GM19452 (cell line): ENCODE data around the gene PPP4R4.

Source experiments
- ATAC-seq: cut with Tn5 transposase; IDR thresholded peaks from one replicate; pipeline ENCODE4 v1.9.1; 2021; ENCODE audit not compliant: unreplicated experiment

Gene PPP4R4, protein sequence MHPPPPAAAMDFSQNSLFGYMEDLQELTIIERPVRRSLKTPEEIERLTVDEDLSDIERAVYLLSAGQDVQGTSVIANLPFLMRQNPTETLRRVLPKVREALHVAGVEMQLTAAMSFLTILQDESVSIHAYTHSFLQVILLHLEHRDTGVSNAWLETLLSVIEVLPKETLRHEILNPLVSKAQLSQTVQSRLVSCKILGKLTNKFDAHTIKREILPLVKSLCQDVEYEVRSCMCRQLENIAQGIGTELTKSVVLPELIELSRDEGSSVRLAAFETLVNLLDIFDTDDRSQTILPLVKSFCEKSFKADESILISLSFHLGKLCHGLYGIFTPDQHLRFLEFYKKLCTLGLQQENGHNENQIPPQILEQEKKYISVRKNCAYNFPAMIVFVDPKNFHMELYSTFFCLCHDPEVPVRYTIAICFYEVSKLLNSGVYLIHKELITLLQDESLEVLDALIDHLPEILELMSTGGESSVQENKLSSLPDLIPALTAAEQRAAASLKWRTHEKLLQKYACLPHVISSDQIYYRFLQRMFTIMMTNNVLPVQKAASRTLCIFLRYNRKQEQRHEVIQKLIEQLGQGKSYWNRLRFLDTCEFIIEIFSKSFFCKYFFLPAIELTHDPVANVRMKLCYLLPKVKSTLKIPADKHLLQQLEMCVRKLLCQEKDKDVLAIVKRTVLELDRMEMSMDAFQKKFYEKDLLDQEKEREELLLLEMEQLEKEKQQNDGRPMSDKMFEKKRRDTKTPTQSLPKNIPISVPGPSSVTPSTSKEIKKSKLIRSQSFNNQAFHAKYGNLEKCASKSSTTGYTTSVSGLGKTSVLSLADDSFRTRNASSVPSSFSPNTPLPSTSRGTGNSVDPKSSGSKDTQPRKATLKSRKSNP

GRCh38 chr14:94173885-94174603 lies at the start of gene PPP4R4:
PPP4R4 (plus strand) TSS chr14:94174322; CDS start chr14:94174466, 144 bp downstream.
- ATAC-seq, result peak; percentile 80

DNA sequence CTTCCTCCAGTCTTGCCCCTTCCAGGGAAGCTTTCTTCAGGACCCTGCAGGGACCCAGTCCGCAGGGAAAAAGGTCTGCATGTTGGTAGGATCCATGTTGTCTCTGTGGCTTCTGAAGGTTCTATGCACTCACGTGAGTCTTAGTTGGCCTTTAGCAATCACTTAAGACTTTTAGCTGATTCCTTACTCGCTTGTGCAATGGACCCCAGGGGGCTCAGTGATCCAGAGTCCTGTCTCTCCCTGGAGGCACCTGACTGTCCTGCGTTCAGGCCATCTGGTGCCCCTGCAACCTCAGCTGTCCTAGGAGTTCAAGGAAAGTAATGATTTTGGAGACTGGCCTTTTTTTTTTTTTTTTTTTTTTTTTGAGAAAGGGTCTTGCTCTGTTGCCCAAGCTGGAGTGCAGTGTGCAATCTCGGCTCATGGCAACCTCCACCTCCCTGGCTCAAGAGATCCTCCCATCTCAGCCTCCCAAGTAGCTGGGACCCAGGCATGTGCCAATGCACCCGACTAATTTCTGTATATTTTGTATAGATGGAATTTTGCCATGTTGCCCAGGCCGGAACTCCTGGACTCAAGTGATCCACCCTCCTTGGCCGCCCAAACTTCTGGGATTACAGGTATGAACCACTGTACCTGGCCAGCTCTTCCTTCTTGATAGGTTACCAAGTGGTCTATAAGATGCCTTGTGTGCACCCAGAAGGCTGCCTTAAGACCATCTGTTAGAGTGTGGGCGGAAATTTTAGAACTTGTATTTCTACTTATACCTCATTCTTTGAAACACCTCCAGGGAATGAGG lies 49.3 kb upstream of the PPP4R4 start:
- no peak for ATAC-seq

DNA sequence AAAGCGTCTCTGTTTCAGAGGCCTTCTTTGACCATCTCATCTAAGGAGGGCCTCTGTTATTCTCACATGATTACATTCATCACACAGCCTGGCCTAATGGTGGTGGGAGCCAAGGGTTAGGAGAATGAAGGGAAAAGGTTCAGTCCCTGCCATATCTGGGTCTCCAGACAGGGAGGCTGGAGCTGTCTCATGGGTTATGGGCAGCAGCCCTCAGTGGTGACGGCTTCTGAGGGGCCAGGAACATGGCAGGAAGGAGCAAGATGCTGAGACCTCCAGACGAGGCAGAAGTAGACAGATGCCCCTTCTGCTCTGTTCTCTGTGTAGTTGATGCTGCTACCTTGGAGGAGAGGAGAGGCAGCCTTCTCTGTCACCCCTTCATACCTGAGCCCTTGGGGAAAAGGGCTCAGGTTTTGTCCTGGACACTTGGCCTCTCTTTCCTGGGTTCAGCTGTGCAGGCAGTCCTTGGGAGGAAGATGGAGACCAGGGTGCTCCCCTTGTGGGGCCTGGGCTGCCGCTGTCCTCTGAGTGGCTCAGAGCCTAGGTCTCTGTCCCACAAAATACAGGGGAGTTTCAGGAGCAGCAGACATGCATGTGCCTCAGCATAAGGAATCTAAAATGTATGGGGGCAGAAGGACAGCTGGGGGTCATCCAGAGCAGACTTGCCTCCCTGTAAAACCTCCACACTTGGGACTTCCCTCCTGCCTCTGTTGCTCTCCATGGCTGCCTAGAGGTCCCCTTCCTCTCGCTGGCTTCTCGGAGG lies 48.3 kb upstream of the PPP4R4 start:
- no peak for ATAC-seq

GRCh38 chr14:94126419-94126677 lies 47.8 kb upstream of the PPP4R4 start:
- ATAC-seq, result no peak

GRCh38 chr14:94126800-94127199 lies 47.3 kb upstream of the PPP4R4 start:
- no peak for ATAC-seq

GRCh38 chr14:94127330-94127729 lies 46.8 kb upstream of the PPP4R4 start:
- no peak for ATAC-seq

DNA sequence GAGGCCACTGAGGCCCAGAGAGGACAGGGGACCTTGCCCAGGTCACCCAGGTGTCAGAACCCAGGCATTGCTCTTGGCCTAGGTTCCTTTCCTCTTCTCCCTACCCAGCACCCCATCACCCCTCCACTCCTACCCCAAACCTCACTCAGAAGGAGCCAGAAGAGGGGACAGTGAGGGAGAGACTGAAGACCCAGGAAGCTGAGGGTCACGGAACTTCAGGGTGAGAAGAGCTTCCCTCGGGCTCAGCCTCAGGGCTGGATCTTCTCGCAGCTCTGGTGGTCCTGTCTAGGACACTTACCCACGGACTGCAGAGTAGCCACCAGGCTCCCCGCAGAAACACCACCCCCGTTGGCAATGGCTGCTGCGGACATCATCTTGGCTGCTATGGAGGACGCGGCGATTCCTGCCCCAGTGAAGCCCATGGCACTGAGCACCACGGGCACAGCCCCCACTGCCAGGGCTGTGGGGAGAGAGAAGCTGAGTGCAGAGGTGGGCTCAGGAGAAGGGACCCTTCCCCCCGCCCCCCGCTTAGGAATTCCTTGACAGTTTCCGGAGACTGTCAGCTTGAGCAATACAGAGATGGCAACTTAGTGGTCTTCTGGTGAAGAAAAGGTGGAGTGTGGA lies 45.8 kb upstream of the PPP4R4 start:
- ATAC-seq, result no peak

DNA sequence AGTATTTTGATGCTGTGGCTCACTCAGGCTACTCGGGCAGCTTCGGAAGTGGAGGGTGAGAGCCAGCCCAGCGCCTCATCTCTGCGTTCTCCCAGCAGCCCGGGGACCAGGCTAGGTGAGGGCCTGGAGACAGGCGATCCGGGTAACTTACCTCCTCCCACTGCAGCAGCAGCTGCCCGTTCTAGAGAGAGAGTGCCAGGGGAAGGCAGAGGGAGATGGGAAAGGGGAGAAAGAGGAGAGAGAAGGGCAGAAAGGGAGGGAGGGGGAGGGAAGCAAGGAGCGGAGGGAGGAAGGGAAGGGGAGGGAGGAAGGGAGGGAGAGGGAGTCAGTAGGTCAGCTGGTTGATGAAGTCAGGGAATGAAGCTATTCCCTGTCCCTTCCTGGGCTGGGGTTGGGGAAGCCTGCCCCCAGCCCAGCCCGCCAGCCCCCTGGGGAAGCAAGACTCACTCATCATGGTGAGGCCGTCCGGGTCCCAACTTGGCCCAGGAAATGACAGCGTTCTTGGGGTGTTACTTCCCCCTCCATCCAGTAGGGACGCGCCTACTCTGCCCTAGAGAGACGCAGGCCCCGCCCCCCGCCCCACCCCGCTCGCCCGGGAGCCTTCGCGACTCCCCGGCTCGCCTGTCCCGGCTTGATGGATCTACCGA lies 44.9 kb upstream of the PPP4R4 start, which contains the start of gene IFI27L2:
IFI27L2 (minus strand) TSS at position 494 of the 647 bp plus-strand sequence; CDS start at position 454, 40 bp downstream.
- ATAC-seq, result peak; percentile 86

DNA sequence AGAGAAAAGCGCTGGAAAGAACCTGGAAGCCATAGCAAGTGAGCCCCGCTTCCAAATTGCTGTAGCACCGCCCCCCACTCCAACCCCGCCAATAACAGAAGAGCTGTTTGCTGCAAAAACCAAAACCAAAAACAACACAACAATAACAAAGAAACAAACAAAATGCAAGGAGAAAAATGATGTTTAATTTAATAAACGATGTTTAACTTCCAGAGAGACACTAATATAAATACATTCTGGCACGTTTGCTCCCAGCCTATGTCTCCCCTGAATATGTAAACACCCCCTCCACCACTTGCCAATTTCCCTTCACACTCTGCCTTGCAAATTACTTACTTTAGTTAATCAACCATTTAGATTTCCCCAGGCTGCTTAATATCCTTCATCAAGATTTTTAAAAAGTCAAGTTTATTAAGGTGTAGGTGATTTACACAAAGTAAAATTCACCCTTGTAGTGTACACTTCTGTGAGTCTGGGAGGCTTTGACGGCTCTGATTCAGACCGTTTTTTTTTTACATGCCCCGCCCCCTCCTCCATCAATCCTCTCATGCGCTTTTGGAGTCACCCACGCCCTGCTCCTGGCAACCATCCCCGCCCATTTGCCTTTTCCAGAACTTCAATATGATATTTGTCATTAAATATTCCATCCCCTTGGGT lies 44.2 kb upstream of the PPP4R4 start:
- no peak for ATAC-seq

GRCh38 chr14:94132285-94132887 lies 41.7 kb upstream of the PPP4R4 start:
- no peak for ATAC-seq

GRCh38 chr14:94135476-94135875 lies 38.6 kb upstream of the PPP4R4 start:
- no peak for ATAC-seq

DNA sequence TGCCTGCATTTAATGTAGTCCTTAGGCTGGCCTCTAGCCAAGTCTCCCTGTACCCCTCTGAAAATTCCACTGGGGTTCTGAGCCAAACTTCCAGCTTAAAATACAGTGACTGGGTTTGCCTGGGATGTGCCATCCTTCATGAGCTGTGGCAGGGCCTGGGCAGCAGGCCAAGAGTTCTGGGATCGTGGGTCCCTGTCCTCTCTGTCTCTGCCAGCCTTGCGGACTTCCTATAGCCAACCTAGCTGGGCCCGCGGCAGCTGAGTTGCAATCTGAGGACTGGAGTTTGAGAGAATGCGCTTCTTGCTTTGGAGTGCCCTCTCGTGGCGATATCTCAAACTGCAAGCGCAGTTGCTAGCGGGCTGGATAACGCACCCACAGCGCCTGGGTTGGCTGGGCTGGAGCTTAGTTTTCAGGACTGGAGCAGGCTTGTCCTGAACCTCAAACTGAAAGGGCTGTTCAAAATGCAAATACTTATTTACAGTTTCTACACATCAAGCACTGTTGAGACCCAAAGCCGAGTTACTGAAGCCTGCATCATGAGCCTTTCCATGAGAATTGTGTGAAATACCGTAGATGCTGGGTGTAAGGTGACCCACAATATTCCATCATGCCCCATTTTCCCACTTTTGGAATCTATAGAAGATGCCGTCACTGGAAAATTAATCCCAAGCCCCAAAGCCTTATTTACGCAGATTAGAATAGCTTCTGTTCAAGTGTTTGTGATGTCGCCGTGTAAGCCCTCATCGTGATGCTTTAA lies 37.4 kb upstream of the PPP4R4 start:
- ATAC-seq, result peak; percentile 88

DNA sequence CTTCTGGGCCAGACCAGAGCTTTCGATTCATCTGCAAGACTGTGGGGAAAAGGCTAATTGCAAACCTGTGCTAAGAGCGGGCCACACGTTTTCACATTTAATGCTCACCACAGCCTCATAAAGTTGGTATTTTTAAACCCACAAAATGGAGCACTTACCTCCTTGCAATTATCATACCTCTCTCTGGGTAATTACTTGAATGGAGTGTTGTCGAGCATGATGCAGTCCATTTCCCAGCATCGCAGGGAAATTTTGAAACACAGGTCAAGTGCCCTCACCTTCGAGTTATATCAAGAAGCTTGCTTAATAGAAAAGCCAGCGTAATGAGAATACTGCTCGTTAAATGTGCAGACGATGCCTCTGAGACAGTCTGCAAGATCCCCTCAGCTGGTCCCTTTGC lies 35.9 kb upstream of the PPP4R4 start:
- no peak for ATAC-seq

- no peak for ATAC-seq
These were observed 35.1 kb upstream of the PPP4R4 start for GRCh38 chr14:94139006-94139405.

GRCh38 chr14:94139421-94139820 lies 34.7 kb upstream of the PPP4R4 start:
- no peak for ATAC-seq

DNA sequence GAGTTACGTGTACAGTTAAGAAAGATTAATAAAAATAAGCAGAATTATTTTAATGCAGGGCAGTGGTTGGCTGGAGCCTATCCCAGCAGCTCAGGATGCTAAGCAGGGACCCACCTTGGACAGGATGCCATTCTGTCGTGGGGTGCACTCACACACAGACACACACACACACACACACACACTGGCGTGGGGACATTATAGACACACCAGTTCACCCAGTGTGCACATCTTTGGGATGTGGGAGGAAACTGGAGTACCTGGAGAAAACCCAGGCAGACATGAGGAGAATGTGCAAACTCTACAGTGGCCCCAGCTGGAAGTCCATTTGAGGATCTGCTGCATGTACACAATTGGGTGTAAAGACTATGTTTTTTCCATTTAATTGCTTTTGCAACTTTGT lies 31.9 kb upstream of the PPP4R4 start:
- no peak for ATAC-seq

GRCh38 chr14:94142836-94143235 lies 31.3 kb upstream of the PPP4R4 start:
- ATAC-seq, result no peak
